IPS-20b (cell line): ENCODE results near the gene PIAS3.
"Not testable (repeated sequence)": the region's sequence is repeated elsewhere in the genome, so short reads cannot be mapped to it uniquely, and the experiment has no call there.

Source experiments
- H3K27ac ChIP-seq: one replicate; pipeline ENCODE4 v1.5.1; 2013; ENCODE audit warnings: low read length
- H3K27me3 ChIP-seq: 2 replicates; pipeline ENCODE4 v1.6.1; 2013; ENCODE audit warnings: mild to moderate bottlenecking, low read length, inconsistent platforms; ENCODE audit not compliant: insufficient read depth
- H3K36me3 ChIP-seq: 2 replicates; pipeline ENCODE4 v1.6.1; 2013; ENCODE audit warnings: low read depth, mild to moderate bottlenecking, inconsistent platforms, low read length, moderate library complexity; ENCODE audit not compliant: insufficient read depth
- H3K4me1 ChIP-seq: 2 replicates; pipeline ENCODE4 v1.6.1; 2013; ENCODE audit warnings: mild to moderate bottlenecking, control low read depth, inconsistent platforms, low read length, moderate library complexity; ENCODE audit not compliant: insufficient read depth
- H3K4me3 ChIP-seq: 2 replicates; pipeline ENCODE4 v1.5.1; 2013; ENCODE audit warnings: mild to moderate bottlenecking, low read length, inconsistent platforms
- H3K9ac ChIP-seq: 2 replicates; pipeline ENCODE4 v1.6.1; 2013; ENCODE audit warnings: low read depth, mild to moderate bottlenecking, inconsistent platforms, low read length, moderate library complexity
- H3K9me3 ChIP-seq: 2 replicates; pipeline ENCODE4 v1.6.1; 2013; ENCODE audit warnings: mild to moderate bottlenecking, low read depth, low read length, inconsistent platforms; ENCODE audit not compliant: insufficient read depth

PIAS3 gene

GRCh38 chr1:145845514-145846161 is 13.2 kb downstream of the PIAS3 start, which contains the start of gene NUDT17:
TSS of gene NUDT17 (plus strand) at chr1:145845630. CDS start at chr1:145845641, 11 bp downstream.
- Histone ChIP-seq H3K27ac (no peak within 1 kb of the TSS), H3K4me3 (peak within 1 kb of the TSS; percentile 76)

GRCh38 chr1:145845144-145845513 is 13.8 kb downstream of the PIAS3 start:
- no peaks in the 10 kb centered on the region for H3K4me1 ChIP-seq
- peaks cover 59% of the 10 kb centered on the region for H3K36me3 ChIP-seq
- no peak overlapping the region for H3K27ac ChIP-seq
- peaks cover 11% of the 10 kb centered on the region; the same call in 1 of the 2 replicates for H3K27me3 ChIP-seq
- H3K9ac ChIP-seq, result no peak overlapping the region
- no peaks in the 10 kb centered on the region for H3K9me3 ChIP-seq
- peak overlapping the region; percentile 76; the same call in 1 of the 2 replicates for H3K4me3 ChIP-seq

More at GRCh38 chr1:145845514-145846161, 13.2 kb downstream of the PIAS3 start, which contains the start of gene NUDT17:
- Histone ChIP-seq H3K27me3 (peaks cover 11% of the 10 kb centered on the region; the same call in 1 of the 2 replicates), H3K9ac (peak within 1 kb of the TSS; percentile 61; the same call in 1 of the 2 replicates), H3K36me3 (peaks cover 59% of the 10 kb centered on the region), H3K9me3 (no peaks in the 10 kb centered on the region), H3K4me1 (no peaks in the 10 kb centered on the region)

GRCh38 chr1:145843031-145843430 is 15.8 kb downstream of the PIAS3 start:
- H3K27me3 ChIP-seq, result peaks cover 11% of the 10 kb centered on the region; the same call in 1 of the 2 replicates
- peaks cover 59% of the 10 kb centered on the region for H3K36me3 ChIP-seq
- no peak overlapping the region for H3K4me3 ChIP-seq
- H3K9me3 ChIP-seq, result no peaks in the 10 kb centered on the region
- H3K4me1 ChIP-seq, result no peaks in the 10 kb centered on the region
- no peak overlapping the region for H3K27ac ChIP-seq
- H3K9ac ChIP-seq, result no peak overlapping the region

- Histone ChIP-seq H3K4me1 (no peaks in the 10 kb centered on the region), H3K27me3 (no peaks in the 10 kb centered on the region), H3K36me3 (peaks cover 99% of the 10 kb centered on the region), H3K9ac (no peak overlapping the region), H3K9me3 (no peaks in the 10 kb centered on the region), H3K4me3 (no peak overlapping the region), H3K27ac (no peak overlapping the region)
These were observed 21.2 kb downstream of the PIAS3 start for GRCh38 chr1:145837656-145838055.

- H3K36me3 ChIP-seq, result peaks cover 96% of the 10 kb centered on the region
- not testable (repeated sequence) for H3K27me3 ChIP-seq, H3K9ac ChIP-seq, H3K9me3 ChIP-seq, H3K27ac ChIP-seq, H3K4me3 ChIP-seq, H3K4me1 ChIP-seq
These were observed 28.1 kb downstream of the PIAS3 start for GRCh38 chr1:145830810-145831209.

GRCh38 chr1:145828367-145829026 is 30.4 kb downstream of the PIAS3 start:
- Histone ChIP-seq H3K36me3 (peaks cover 77% of the 10 kb centered on the region), H3K27ac (no peak overlapping the region)

GRCh38 chr1:145827966-145828365 is 30.9 kb downstream of the PIAS3 start:
- Histone ChIP-seq H3K27me3 (no peaks in the 10 kb centered on the region), H3K4me3 (no peak overlapping the region), H3K4me1 (no peaks in the 10 kb centered on the region; the same call in 1 of the 2 replicates), H3K36me3 (peaks cover 71% of the 10 kb centered on the region), H3K9ac (no peak overlapping the region), H3K27ac (no peak overlapping the region), H3K9me3 (no peaks in the 10 kb centered on the region)

More at GRCh38 chr1:145828367-145829026, 30.4 kb downstream of the PIAS3 start:
- Histone ChIP-seq H3K27me3 (no peaks in the 10 kb centered on the region), H3K9ac (no peak overlapping the region), H3K4me3 (no peak overlapping the region), H3K9me3 (no peaks in the 10 kb centered on the region), H3K4me1 (no peaks in the 10 kb centered on the region; the same call in 1 of the 2 replicates)

- H3K9me3 ChIP-seq, result no peaks in the 10 kb centered on the region
- no peaks in the 10 kb centered on the region for H3K27me3 ChIP-seq
- H3K4me1 ChIP-seq, result no peaks in the 10 kb centered on the region; the same call in 1 of the 2 replicates
- H3K4me3 ChIP-seq, result no peak overlapping the region
- peaks cover 53% of the 10 kb centered on the region for H3K36me3 ChIP-seq
- H3K27ac ChIP-seq, result no peak overlapping the region
- H3K9ac ChIP-seq, result no peak overlapping the region
These were observed 32.9 kb downstream of the PIAS3 start for GRCh38 chr1:145826030-145826429.

- Histone ChIP-seq H3K27me3 (no peaks in the 10 kb centered on the region), H3K27ac (peak overlapping the region; percentile 56), H3K9me3 (no peaks in the 10 kb centered on the region), H3K9ac (peak overlapping the region; percentile 95), H3K4me3 (peak overlapping the region; percentile 83), H3K4me1 (no peaks in the 10 kb centered on the region; the same call in 1 of the 2 replicates), H3K36me3 (peaks cover 37% of the 10 kb centered on the region)
These were observed 34.4 kb downstream of the PIAS3 start for GRCh38 chr1:145824499-145824842.

- H3K36me3 ChIP-seq, result peaks cover 31% of the 10 kb centered on the region
- H3K27me3 ChIP-seq, result no peaks in the 10 kb centered on the region
- no peaks in the 10 kb centered on the region; the same call in 1 of the 2 replicates for H3K4me1 ChIP-seq
- peak within 1 kb of the TSS; percentile 83 for H3K4me3 ChIP-seq
- no peaks in the 10 kb centered on the region for H3K9me3 ChIP-seq
- peak within 1 kb of the TSS; percentile 95 for H3K9ac ChIP-seq
- H3K27ac ChIP-seq, result peak within 1 kb of the TSS; percentile 56
These were observed 35.0 kb downstream of the PIAS3 start, which contains the start of the genes POLR3C and RNF115 for GRCh38 chr1:145823565-145824498. TSS of gene POLR3C (plus strand) at chr1:145824200. CDS start at chr1:145825777, 1,577 bp downstream. TSS of gene RNF115 (minus strand) at chr1:145824095. CDS start at chr1:145823873, 222 bp downstream.

GRCh38 chr1:145822779-145823331 is 36.0 kb downstream of the PIAS3 start:
- H3K9ac ChIP-seq, H3K4me3 ChIP-seq: not testable (repeated sequence)

More at GRCh38 chr1:145822779-145823331, 36.0 kb downstream of the PIAS3 start:
- not testable (repeated sequence) for H3K4me1 ChIP-seq, H3K9me3 ChIP-seq, H3K27ac ChIP-seq, H3K27me3 ChIP-seq
- peaks cover 21% of the 10 kb centered on the region for H3K36me3 ChIP-seq
